ENCODE data around the gene MZB1.
"Not testable (repeated sequence)": the region's sequence is repeated elsewhere in the genome, so short reads cannot be mapped to it uniquely, and the experiment has no call there.

Gene MZB1

DNA sequence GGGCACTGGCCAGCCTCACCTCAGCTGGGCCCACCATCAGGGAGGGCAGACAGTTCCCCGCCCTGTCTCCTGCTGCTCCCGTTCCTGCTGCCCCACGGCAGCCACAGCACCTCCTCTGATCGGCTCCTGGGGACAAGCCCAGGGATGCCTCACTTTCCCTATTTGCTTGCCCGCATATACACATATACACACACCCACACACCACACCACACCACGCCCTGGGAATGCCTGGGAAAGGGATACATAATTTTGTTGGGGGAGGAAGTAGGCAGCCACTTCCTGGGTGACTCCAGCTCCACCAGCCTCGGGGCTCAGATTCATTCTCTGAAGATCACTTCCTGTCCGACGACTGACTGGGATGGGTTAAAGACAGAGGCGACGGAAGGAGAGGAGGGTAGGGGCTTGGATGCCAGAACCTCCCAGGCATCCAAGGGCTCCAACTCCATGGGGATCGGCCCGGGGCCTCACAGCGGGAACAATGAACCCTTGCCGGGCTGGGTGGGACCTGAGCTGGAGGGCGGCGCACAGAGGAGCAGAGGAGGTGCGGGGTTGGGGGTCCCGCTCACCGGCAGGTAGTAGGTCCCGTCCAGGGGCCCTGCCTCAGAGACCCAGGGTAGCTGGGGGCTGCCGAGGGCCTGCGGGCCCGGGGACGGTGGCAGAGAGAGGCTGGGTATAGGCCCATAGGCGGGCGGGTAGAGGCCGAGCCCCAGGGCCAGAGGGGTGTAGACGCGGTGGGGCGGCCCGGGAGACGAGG, 2.0 kb upstream of the MZB1 start:
- no peak for DNase-seq

GRCh38 chr5:139390639-139391569, 1.2 kb upstream of the MZB1 start:
- no peak for DNase-seq

DNA sequence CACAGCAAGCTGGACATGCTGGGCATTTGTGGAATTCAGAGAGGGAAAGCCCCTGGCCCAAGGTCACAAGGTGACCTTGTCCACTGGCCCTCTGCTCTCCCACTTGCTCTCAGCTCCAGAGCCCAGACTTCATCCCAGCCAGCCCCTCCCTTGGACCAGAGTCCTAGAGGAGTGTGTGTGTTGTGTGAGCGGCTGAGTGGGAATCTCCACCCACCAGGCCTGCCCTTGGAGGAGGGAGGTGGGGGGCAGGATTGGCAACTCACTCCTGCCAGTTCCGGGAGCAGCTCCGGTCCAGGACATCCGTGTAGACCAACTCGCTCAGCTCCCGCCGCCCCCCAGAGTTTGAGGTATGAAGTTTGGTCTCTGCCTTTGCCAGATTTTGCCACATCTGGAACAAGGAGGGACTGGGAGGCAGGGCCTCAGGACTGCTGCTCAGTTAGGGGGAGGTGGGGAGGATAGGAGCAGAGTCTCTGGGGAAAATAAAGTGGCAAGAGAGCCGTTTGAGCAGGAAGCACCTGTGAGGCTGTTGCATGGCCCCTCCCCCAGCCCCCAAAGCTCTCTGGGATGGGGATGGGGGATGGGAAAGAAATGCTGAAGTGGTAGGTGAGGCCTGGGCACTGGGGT, 1.4 kb downstream of the MZB1 start:
- DNase-seq: peak; percentile 82

GRCh38 chr5:139387611-139388197, 2.0 kb downstream of the MZB1 start:
- no peak for DNase-seq

DNA sequence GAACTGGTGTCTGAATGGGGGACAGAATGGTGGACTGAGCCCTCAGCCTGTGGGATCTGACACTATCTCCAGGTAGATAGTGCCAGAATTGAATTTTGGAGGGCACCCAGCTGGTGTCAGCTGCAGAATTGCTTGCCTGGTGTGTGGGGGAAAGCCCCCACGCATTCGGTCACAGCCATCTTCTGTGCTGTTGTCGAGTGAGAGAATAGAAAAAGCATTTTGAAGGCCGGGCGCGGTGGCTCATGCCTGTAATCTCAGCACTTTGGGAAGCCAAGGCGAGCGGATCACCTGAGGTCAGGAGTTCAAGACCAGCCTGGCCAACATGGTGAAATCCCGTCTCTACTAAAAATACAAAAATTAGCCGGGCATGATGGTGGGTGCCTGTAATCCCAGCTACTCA, 2.8 kb downstream of the MZB1 start:
- not testable (repeated sequence) for DNase-seq

GRCh38 chr5:139386050-139386438, 3.7 kb downstream of the MZB1 start:
- DNase-seq: no peak

DNA sequence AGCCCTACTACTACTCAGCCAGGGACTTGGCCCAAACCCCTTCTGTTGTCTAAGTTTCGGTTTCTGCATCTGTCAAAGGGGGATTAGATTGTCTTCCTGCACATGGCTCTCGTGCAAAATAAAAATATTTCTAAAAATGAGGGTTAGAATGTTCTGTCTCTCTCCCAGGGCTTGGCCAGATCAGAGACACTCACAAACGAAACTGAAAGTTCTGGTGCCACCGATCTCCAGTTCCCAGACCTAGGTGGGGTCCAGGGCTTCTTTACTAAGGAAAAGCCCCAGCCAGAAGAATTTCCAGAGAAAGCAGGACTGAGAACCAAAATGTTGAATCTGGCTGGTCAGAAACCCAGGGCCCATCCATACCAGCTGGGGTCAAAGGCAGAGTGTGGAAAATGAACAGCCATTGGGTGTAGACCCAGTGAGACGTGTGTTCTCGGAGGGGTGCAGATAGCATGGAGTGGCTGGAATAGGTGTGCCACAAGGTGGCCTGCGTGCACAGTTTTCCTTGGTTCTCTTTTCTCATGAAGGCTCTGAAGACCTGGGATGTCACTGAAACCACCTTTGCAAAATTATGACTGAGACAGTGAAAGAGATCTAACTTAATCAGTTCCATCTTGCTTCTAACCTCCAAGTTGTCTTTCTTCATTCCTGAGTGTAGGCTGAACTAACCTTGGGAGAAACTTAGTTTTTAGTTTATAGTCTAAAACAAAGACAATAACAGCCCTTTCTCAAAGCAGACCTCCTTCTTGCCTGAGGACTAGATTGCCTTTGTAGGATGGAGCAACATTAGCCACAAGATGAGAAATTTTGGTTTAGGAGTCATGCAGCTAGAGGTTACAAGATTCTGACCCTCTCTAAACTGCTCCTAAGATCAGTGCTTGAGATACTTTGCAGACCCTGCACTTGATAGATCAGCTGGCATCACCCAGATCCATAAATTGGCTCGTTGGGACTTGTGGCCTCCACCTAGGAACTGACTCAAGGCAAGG, 4.4 kb downstream of the MZB1 start:
- DNase-seq: peak; percentile 33

GRCh38 chr5:139384591-139385051, 5.1 kb downstream of the MZB1 start:
- DNase-seq: no peak

DNA sequence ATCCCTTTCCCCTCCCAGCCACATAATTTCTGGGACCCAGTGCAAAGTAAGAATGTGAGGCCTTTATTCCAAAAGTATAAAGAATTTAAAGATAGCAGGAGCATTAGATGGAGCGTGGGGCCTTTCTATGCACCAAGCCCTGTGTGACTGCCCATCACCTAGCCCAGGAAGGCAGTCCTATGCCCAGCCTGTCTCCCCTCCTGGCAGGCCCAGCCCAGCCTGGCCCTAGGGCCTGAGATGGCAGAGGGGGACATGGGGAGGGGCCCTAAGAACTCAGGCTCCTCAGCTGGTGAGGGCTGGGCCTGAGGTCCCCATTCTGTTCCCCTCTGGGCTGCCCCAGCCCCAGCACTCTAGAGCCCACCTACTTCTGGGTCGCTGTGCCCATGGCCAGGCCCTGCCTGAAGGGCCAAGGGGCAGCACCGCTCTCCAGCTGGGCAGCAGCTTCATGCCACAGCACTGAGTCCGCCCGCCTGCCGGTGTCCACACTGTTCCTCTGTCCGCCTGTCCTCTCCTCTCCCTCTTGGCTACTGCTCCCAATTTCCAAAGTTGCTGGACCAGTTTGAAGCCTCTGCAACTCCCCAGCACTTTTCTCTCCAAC, 5.6 kb downstream of the MZB1 start:
- no peak for DNase-seq

DNA sequence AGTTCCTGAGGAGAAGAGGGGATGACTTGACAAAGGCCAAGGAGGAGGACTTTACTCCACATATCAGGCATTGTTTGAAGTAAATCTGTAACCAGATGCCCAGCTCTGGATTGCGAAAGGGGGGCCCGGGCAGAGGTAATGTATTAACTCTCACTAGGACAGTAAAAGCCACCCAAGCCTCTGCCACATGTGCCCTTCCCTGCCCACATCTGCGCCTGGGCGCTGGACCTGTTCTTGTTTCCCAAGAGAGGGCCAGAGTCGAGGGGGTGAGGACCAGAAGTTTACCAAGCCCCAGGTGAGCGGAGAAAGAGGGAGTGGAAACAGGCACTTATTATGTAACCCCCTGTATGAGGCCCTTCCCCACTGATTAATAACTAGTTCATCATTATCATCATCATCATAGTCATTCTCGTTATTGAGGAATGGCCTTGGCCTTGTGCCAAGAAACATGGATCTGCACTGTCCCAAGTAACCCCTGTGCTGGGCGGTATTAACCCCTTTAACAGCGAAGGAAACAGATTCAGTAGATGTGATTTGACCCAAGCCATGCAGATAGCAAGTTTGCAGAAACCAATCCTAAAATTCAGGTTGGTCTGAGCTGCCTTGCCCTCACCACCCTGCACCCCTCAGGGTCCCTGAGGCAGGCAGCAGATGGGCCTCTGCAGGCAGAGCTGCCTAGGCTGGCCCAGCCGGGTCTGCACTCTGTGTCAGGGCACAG, 6.3 kb downstream of the MZB1 start, which contains the start of gene SLC23A1:
TSS of gene SLC23A1 (minus strand) at position 23 of the 718 bp plus-strand sequence. CDS start 44 bp downstream, outside the sequence.
- DNase-seq: no peak

DNA sequence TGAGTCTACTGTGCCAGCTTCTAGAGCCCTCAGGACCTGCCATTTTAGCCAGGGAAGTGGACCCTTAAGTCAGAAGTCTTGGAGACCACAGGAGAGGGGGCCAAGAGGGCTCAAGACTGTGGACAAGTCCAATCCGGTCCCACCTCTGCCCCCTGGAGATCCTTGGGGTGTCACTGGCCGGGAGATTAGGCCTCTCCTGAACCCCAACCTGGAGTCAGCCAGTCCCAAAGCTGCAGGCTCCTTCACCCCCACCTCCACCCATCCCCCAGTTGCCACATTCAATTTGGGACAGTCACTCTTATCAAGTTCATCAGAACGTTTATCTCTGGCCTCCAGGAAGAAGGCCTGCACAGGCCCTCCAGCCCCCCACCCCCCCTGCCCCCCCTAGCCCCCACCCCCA, 6.9 kb downstream of the MZB1 start:
- no peak for DNase-seq

GRCh38 chr5:139381837-139382761, 7.6 kb downstream of the MZB1 start:
- no peak for DNase-seq

- no peak for DNase-seq
Measured at GRCh38 chr5:139379626-139380449, 9.9 kb downstream of the MZB1 start.

DNA sequence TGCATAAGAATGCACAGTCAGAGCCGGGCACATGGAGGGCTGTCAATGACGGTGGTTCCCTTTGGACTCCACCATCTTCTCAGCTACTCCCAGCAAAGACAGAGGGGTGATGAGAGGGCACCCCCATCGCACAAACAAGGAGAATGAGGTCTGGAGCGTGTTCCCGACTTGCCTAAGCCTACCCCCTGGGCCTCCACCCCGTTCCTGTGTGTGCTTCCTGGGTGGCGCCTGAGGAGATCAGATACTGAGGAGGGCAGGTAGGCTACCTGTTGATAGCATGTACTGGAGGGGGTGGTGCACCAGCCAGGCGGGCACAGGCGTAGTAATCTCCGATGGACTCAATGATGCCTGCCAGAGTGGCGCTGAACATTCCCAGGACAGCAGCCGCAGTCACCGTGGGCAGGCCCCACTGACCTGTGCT, 10.8 kb downstream of the MZB1 start:
- no peak for DNase-seq

DNA sequence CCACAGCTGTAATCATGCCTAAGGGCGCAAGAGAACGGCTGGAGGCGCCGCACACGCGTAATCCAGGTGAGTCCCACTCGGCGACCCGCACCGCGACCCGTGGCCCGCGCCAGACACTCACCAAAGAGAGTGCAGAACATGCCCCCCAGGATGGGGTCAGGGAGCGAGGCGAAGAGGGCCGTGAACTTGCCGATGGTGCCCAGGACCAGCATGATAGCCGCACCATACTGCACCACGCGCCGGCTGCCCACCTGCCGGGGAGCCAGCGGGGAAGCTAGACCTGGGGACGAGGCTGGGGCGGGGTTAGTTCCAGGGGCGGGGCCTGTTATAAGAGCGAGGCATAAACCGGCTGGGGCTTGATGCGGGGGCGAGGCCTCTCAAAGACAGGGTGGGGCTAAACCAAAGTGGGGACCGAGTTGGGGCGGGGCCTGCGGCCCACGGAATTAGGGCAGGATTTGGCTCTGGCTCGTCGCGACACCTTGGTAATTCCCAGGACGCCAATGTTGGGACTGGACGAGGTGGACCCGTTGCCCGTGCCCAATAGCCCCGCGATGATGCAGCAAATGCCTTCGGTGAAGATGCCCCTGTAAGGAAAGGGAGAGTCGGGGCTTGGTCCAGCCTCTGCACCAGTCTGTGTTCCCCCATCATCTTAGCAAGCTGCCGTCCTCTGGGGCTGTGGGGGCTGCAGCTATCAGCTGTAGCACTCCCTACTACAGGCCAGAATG, 11.4 kb downstream of the MZB1 start:
- DNase-seq: no peak

DNA sequence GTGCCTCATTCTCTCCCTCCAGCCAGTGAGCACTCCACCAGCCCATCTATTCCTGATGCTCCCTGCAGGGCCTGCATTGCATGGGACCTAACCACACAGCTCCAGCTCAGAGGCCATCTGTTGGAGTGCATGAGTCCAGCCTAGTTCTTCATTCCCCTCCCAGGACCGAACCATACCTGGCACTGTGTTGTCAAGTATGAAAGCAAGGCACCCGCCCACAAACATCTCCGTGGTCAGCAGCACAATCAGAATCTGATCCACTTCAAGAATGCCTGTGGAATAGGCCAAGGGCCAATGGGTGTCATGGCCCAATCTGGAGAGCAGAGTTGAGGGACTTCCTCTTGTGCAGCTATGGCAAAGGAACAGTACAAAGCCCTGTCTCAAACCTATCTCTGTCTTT, 12.5 kb downstream of the MZB1 start:
- DNase-seq: no peak

- no peak for DNase-seq
Measured at GRCh38 chr5:139376364-139376763, 13.3 kb downstream of the MZB1 start.

DNA sequence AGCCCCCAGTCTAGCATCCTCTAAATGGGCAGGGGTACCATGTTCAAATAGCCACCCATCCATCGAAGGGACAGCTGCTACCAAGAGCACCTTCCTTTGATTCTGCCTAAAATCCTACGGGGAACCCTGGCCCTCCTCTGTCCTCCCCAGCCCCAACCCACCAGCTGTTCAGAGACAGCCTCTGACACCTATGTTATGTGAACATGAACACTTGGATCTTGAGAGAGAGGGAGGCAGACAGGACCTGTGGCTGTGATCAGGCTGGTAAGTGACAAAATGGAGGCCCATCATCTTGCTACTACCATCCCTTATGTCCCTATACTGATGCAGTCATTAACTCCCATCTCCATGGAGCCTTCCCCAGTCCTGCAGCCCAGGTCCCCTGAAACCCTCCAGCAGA, 14.8 kb downstream of the MZB1 start:
- DNase-seq: no peak

All from NCI-H526 treated with DMSO at 0.1 percent for 48 hours (cell line).